Measurements from ENCODE around the gene SLC2A11.
A peak's percentile ranks its signal among the peaks of the same experiment; 100 is the strongest.
"Not testable (repeated sequence)": the region's sequence is repeated elsewhere in the genome, so short reads cannot be mapped to it uniquely, and the experiment has no call there.

Gene SLC2A11

DNA sequence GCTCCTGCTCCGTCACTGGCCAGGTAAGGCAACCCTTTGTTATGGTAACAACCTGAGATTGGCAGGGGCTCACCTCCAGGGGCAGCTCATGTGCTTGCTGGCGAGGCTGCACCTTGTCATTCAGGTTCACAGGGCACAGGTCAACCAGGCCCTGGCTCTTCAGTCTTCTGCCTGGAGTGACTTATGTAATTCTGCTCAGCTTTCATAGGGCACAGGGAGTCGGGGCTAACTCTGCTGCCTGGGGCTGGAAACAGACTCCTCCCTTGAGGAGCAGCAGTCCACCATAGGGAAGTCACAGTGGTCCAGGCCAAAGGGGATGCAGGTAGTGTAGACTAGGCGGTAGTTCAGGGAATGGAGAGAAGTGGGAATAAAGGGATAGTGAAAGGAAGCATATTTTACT lies 35.0 kb downstream of the SLC2A11 start:
- no peak for DNase-seq

DNA sequence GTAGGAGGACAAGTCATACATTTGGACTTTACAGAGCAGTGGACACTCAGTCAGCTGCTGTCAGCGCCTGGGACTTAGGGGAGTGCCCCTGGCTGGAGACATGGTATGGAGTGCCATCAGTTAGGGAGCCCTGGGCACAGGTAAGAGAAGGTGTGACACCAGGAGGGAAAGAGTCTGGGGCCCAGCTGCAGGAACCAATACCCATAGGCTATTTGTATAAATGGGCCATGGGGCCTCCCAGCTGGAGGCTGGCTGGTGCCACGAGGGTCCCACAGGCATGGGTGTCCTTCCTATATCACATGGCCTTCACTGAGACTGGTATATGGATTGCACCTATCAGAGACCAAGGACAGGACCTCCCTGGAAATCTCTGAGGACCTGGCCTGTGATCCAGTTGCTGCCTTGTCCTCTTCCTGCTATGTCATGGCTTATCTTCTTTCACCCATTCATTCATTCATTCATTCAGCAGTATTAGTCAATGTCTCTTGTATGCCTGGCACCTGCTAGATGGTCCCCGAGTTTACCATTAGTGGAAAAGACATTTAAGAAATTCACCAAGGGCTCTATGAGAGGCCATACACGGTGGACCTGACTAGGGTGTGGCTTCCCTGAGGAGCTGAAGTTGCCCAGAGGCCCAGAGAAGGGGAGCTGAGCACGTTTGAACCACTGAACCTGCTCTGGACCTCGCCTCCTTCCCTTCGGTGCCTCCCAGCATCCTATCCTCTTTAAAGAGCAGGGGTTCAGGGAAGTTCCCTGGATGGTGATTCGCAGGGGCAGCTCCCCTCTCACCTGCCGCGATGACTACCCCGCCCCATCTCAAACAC lies 35.7 kb downstream of the SLC2A11 start:
- no peak for DNase-seq

DNA sequence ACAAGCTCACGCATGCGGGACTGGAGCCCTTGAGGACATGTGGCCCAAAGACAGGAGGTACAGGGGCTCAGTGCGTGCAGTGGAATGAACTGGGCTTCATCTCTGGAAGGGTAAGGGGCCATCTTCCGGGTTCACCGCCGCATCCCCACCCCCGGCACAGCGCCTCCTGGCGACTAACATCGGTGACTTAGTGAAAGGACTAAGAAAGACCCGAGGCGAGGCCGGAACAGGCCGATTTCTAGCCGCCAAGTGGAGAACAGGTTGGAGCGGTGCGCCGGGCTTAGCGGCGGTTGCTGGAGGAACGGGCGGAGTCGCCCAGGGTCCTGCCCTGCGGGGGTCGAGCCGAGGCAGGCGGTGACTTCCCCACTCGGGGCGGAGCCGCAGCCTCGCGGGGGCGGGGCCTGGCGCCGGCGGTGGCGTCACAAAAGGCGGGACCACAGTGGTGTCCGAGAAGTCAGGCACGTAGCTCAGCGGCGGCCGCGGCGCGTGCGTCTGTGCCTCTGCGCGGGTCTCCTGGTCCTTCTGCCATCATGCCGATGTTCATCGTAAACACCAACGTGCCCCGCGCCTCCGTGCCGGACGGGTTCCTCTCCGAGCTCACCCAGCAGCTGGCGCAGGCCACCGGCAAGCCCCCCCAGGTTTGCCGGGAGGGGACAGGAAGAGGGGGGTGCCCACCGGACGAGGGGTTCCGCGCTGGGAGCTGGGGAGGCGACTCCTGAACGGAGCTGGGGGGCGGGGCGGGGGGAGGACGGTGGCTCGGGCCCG lies 36.5 kb downstream of the SLC2A11 start, which contains the start of gene MIF:
TSS of gene MIF (plus strand) at position 439 of the 765 bp plus-strand sequence. CDS start at position 531, 92 bp downstream.
- DNase-seq = peak; percentile 90

DNA sequence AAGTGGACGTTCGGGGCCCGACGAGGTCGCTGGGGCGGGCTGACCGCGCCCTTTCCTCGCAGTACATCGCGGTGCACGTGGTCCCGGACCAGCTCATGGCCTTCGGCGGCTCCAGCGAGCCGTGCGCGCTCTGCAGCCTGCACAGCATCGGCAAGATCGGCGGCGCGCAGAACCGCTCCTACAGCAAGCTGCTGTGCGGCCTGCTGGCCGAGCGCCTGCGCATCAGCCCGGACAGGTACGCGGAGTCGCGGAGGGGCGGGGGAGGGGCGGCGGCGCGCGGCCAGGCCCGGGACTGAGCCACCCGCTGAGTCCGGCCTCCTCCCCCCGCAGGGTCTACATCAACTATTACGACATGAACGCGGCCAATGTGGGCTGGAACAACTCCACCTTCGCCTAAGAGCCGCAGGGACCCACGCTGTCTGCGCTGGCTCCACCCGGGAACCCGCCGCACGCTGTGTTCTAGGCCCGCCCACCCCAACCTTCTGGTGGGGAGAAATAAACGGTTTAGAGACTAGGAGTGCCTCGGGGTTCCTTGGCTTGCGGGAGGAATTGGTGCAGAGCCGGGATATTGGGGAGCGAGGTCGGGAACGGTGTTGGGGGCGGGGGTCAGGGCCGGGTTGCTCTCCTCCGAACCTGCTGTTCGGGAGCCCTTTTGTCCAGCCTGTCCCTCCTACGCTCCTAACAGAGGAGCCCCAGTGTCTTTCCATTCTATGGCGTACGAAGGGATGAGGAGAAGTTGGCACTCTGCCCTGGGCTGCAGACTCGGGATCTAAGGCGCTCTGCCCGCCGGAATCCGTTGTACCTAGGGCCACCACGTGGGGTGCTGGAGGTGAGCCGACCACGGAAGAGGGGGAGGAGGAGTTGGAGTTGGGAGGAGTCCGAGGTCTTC lies 37.3 kb downstream of the SLC2A11 start:
- peak; percentile 74 for DNase-seq

DNA sequence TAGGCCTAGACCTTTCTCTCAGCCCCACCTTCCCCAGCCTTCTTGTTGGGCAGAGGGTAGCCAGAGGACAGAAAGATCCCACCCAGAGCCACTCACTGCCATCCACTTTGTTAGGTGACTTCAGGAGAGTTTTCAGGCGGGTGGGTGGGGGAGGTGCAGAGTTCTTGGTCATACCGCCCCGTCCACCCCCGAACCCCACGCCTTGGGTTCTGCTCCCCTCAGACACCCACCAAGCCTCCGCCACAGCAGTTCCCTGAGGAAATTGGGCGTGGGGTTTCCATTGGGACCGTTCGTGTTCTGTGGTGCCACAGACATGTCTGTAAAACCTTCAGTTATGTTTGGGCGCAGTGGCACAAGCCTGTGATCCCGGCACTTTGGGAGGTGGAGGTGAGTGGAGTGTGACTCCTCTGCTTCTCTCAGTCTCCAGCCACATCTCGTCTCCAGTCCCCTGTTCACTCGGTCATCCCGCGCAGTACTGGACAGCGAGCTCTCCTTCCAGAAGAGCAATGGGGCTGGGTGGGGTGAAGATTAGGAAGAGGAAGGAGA lies 38.0 kb downstream of the SLC2A11 start:
- DNase-seq = no peak

DNA sequence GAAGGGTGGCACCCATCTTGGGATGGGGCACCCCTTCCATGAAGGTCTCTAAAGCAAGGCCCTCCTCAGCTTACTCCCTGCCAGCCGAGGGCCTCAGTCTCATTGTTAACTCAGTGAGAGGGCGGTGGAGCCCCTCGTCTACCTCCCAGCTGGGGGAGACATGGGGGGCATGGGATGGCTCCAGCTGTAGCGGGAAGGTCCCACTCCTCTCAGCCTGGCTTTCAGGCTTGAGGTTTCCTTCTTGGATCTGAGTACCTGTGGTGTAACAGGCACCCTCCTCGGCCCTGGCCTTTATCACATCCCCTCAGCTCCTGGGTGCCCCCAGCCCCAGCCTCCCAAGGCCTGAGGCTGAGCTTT lies 38.5 kb downstream of the SLC2A11 start:
- DNase-seq = no peak

DNA sequence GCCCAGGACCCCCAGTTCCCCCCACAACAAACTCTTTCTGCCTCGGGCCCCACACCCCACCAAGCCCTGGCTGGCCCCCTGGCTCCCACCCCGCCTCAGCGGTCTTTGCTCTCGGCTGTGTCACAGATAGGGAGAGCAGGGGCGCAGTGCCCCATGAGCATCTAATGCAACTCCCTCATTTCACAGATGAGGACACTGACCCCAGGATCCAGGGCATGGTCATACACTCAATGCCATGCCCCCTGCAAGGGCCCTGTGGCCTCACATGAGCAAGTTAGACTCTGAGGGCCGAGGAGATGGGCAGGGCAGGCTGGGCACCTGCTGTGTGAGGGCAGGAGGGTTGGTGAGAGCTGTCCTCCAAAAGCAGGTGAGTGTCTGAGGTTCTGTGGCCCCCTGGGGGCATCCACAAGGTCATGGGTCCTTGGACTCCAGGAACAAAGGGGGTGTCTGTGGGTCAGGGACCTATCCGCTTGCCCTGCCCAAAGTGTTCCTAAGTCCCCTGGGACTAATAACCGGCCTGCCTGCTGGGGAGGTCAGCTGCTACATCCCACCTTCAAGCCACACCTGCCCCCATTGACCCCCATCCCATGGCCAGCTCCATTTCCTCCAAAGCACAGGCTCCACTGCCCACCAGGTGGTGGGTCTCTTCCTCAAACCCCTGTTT lies 39.0 kb downstream of the SLC2A11 start:
- no peak for DNase-seq

DNA sequence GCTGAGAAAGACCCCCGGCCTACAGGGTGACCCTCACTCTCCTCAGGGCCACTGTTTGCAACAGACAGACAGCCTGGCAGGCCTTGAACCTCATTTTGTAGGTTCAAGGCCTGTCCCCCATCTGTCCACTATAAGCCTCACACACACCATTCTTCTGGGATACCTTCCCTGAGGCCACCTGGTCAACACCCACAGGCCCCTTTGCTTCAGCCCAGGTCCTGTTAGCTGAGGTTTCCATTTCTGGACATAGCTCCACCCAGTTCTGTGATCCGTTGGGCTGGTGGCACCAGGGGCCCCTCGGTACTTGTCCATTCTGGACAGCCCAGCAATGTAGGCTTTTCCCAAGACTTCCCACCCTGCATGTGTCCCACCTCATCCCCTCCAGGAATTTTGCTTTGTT lies 39.6 kb downstream of the SLC2A11 start:
- DNase-seq = no peak

DNA sequence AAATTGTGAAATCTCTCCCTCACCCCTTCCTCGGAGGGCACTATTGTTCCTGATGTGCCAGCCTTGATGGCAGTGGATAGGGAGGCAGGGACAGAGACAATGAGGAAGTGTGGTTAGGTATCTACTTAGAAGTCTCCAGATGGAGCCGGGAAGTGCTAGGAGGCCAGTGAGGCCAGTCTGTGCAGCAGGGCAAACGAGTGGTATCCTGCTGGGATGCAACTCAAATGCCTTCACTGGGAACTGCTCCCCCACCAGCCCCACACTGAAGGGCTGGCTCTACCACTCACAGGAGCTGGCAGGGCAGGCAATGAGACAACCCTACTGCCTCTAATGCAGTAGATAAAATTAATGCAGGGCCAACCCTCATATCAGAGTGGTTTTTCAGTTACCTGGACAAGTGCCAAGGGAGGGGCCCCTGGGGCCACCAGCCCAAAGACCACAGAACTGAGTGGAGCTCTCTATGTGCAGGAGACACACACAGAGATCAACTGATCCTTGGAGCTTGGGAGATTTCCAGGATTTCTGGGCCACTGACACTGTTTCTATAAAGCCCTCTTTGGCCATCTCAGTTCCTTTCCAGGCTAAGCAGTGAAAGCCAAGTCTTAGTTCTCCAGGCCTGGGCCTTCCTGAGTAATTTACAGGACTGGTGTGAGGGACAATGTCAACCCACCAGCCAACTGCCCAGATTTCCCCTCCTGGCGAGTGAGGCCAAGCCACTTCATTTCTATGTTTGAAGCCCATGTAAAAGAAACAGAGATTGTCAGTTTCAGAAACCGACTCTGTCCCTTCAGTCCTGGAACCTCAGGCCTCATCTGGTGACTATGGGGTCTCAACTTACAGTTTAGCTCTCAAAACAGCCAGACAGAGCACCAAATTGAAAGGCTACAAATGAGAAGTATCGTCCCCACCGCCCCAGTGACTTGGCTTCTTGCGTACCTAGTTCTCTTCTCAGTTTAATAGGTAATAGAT lies 40.6 kb downstream of the SLC2A11 start:
- no peak for DNase-seq

DNA sequence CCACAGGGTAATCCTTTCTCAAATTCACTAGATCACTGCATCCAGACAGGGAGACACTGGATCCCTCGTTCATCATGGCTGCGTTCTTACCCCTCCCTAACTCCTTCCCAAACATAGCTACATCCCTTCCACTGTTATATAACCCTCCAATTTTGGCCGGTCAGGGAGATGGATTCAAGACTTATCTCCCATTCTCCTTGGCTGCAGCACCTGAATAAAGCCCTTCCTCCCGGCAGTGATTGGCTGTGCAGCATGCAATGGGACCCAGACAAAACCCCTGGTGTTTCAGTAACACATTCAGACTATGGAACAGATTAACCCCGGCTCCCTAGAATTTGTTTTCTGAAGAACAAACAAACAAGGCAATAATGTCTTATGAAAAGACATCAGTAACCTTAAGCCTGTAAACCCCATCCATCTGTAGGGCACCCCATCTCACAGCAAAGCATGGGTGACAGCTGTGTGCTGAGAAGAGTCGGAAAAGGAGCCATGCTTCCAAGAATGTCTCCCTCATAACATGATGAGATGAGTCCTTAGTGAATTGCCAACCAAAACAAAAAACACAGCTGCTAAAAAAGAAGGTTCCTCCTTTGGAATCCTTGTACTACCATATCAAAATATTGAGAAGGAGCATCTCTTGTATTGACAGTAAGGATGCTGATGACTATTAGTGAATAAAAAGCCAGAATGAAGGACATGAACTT lies 41.5 kb downstream of the SLC2A11 start:
- no peak for DNase-seq

DNA sequence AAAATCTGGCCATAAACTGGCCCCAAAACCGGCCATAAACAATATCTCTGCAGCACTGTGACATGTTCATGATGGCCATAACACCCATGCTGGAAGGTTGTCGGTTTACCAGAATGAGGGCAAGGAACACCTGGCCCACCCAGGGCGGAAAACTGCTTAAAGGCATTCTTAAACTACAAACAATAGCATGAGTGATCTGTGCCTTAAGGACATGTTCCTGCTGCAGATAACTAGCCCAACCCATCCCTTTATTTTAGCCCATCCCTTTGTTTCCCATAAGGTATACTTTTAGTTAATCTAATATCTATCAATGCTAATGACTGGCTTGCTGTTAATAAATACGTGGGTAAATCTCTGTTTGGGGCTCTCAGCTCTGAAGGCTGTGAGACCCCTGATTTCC lies 42.6 kb downstream of the SLC2A11 start:
- not testable (repeated sequence) for DNase-seq

DNA sequence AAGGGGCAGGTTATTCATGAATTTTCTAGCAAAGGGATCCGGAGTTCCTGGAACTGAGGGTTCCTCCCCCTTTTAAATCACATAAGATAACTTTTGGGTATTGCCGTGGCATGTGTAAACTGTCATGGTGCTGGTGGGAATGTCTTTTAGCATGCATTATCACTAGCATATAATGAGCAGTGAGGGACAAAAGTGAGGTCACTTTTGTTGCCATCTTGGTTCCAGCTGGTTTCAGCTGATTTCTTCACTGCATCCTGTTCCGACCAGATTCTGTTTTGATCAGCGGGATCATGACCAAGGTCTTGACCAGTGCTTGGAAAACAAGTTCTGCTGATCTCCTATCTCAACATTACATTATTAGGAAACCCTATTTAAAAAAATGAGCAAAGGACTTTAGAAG lies 43.9 kb downstream of the SLC2A11 start:
- no peak for DNase-seq

DNA sequence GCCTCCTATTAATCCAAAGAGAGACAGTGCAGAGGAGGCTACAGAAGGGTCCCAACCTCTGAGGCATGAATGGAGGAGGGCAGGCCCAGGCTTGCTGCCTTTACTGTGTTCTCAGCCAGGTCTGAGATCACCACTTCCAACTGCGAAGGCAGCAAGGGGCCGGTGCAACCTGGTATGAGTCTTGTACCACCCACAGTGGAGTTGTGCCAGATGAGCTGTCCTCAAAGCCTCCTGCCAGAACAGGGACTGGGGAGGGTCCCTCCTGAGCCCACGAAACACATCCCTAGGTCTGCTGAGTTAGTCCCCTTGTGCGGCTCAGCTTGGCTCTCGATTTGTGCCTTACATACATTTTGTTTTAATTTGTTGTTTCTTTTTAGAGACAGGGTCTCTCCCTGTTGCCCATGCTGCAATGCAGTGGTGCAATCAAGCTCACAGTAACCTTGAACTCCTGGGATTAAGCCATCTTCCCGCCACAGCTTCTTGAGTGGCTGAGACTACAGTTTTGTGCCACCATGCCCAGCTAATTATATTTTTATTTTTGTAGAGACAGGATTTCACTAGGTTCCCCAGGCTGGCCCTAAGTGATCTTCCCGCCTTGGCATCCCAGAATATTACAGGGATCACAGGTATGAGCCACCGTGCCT lies 45.8 kb downstream of the SLC2A11 start:
- no peak for DNase-seq

DNA sequence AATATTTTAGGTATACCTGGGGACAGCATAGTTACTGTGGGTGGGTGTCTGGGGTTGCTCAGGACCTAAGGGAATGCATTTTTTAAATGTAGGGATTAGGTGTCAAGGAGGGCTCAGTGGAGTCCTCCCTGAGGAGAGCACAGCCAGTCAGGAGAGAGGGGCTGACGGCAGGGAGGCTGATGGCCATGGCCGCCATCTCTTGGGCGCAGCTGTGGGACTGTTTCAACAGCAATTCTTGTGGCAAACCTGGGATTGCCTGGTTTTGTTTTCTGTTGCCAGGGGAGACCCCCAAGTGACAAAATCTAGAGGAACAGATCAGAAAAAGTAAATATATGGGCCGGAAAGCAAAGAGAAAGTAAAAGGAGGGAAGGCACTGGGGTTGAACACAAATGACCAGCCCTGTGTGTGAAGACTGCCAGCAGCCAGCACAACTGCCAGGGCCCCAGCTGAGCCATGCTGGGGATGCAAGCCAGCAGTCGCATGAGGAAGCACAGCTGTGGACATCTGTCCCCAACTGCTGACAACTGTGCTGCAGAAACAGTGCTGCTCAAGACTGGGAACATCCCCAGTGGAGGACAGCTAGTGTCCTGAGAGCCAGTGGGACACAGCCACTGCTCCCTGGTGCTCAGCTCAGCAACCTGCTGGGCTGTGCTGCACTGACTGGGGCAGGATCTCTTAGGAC lies 47.0 kb downstream of the SLC2A11 start:
- no peak for DNase-seq

DNA sequence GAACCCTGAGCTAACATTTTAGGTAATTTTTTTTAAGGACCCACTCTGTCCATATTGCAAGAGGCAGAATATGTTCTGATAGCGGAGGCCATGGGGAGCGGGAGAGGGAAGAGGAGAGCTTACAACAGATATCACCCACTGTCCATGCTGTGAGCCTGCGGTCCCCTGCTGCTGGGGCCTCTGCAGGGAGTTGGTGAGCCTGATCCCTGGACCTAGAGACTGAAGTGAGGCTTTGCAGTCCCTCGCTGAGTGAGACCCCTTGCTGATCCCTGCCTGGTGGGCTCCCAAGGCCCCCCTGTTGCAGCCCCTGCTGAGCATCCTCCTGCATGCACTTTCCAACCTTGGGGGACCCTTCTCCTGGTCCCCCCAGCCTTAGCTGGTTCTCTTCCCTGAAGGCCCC lies 49.0 kb downstream of the SLC2A11 start:
- no peak for DNase-seq

DNA sequence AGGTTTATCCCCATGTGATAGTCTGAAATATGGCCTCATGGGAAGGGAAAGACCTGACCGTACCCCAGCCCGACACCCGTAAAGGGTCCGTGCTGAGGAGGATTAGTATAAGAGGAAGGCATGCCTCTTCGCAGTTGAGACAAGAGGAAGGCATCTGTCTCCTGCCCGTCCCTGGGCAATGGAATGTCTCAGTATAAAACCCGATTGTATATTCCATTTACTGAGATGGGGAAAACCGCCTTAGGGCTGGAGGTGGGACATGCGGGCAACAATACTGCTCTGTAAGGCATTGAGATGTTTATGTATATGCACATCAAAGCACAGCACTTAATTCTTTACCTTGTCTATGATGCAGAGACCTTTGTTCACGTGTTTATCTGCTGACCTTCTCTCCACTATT lies 49.7 kb downstream of the SLC2A11 start:
- not testable (repeated sequence) for DNase-seq

DNA sequence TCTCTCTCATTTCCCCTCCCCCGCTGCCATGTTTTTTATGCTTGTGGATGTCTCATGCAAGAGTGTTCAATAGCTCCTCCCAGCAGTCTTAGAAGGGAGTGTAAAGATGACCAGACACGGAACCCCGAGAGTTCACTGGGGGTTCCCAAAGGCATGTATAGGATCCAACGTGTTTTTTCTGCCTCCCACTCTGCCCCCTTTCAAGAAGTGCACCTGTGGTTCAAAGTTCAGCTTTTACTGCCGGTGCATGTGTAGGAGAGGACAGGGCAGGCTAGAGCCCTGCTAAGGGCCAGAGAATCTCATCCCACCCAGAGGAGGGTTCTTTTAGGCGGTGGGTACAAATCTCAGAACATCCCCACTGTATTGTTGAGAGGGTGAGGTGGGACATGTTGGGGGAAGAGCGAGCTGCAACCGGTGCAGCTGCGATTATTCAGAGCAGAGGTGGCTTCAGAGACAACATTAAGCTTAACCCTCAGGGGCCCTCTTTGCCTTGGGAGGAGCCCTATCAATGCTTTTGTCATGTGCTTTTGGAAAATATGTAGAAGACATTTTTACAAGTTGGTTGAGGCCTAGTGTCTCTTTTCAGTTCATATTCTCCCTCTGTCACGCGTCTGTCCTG lies 51.0 kb downstream of the SLC2A11 start:
- DNase-seq = no peak

DNA sequence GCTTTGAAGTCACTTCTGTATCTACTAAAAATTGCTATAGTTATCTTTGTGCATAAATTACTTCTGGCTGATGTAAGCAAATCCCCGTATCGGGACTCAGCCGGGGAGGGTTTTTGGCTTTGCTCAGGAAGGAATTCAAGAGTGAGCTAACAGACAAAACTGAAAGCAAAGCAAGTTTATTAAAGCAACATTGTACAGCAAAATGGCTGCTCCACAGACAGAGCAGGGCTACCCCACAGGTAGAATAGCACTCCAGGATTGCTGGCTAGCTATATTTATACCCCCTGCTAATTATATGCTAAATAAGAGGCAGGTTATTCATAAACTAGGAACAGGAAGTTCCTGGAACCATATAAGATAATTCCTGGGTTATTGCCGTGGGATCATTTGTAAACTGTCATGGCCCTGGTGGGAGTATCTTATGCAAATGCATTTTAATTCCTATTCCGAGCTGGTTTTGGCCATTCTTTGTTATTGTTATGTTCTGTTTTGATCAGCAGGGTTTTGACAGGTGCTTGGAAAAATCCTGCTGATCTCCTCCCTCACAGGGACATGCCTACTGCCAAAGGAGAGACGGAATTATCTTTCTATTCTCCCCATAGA lies 51.7 kb downstream of the SLC2A11 start:
- no peak for DNase-seq
